ENCODE measurements around the gene ZNF800.

The ZNF800 gene

DNA sequence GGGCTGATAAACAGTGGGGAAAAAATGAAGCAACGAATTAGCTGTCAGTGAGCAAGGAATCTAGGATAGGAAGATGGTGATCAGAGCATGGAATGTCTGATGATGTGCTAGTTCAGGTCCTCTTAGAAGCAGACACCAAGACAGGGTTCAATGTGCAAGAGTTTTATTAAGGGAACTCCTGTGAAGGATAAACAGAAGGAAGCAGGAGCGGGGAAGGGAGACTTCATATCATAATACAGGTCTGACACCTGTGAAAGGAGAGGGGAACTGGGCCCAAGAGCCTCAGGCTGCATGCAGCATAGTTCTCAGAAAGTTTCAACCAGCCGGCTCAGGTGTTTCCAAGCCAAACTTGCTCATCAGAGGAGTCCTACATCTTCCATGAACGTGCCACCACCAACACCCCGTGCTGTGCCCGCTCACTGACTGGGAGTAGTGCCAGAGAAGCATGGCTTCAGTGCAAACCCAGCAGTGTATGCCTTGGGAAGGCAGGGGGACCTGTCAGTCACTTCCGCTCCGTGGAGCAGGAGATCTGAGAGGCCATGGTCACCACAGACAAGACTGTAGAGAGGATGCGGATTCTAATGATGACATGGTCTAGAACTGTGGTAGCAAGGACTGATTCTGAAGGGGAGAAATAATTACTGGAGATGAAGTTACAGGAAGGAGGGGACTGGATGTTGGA lies 45.8 kb downstream of the ZNF800 start:
- DNase-seq: no peak

DNA sequence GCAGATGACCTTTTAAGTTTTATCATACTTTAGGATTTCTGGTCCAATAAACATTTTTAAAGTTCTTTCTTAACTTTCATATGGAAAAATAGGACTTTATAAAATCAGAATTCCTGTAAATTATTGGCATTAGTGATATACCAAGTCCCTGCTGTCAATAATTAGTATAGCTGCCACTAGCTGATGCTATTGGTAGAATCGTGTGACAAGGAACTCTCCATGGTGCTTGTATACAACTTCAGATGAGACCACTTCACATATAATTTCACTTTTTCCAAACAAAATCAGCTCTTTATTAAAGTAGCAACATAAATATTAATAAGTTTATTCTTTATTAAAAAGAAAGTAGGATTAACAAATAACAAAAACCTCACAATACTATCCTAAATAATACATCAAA lies 49.9 kb downstream of the ZNF800 start:
- DNase-seq: no peak

DNA sequence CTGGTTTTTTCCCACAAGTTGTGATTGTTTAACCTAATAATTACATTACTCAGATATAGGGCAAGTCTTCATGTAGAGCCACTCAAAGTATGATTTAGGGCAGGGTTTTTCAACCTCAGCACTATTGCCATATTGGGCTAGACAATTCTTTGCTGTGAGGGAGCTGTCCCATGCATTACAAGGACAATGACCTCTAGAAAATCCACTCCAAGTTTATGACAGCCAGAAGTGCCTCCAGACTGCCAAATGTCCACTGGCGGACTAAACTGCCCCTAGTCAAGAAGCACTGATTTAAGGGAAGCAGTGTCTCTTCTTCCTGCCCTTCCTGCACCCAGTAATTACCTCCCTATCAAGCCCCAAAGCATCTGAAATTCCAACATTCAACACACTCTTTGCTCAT lies 54.4 kb downstream of the ZNF800 start:
- DNase-seq: no peak

DNA sequence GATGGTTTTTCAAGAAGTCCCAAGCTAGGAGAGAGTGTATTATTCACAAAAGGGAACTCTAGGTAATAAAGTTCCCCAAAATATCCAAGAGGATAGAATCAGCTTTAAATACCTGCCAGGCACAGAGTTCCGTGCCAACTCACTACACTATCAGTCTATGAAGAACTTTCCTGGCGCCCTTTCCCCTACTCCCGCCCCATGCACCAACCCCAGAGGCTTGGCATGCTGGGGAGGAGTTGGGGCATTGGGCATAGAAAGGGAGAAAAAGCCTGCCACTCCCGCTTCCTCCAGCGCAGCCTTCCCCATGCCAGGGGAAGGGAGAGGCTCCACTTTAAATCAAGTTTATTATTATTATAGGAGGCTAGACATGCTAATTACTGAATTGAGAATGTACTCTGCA lies 54.9 kb downstream of the ZNF800 start:
- DNase-seq: no peak

GRCh38 chr7:127336458-127336857 lies 56.0 kb downstream of the ZNF800 start:
- no peak for DNase-seq

DNA sequence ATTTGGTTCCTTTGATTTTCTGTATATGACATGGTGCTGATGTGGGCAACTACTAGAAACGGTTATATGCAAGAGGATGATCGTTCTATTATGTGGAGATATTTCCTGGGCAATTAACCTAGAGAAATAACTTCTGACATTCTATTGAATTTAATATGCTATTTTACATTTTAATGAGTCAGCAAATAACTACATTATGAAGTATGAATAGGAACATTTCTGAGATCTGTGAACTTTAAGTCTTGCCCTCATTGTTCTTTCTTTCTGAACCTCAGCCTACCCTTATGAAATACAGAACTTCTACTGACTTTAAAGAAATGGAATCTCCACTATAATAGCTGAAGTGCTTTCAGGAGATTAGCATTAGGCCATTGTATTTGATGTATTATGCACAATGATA lies 59.6 kb downstream of the ZNF800 start:
- DNase-seq: no peak

- no peak for DNase-seq
These were observed 62.4 kb downstream of the ZNF800 start for GRCh38 chr7:127330070-127330469.

DNA sequence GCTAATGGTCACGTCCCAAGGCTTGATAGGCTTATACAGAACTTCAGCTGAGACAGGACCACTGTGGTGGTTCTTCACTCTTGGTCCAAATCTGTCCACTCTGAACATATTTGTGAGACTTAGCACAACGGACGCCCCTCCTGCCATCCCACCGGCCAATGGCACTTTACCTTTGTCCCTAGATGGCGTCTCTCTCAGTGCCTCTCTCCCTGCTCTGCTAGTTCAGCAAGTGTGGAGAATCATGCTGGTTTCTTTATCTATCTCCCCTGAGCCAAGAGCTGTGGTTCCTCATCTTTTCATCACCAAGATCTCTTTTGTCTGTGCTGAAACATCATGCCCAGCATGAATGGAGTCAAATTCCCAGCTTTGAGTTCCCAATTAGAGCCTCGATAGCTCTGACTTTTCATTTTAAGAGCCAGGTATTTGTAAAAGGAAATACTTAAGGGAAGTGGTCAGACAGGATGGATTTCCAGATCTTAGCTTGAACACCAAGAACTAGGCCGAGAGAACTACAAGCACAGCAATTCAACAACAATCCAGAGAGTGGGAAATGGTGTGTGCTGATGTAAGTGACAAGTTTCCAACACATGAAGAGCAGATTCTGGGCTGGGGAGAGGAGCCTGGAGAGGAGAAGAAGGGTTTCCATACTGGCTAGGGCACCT lies 69.5 kb downstream of the ZNF800 start:
- no peak for DNase-seq

DNA sequence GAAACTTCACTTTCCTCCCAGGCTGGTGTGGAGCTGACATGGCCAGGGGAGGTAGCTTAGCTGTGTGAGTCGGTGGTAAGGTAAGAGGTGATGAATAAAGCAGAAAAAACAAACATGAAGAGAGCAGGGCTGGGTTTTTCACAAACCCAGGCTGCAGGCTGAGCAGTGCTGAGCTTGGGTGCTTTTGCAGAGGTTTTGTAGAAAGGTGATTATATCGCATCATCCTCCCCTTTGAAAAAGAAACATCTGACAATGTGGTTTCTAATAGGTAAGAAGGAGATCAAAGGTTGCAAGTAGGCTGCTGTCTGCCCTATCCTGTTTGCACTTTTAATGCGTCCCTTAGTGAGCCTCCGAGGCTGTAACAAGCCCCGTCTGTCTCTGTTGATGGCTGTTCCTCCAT lies 70.2 kb downstream of the ZNF800 start:
- no peak for DNase-seq

GRCh38 chr7:127320974-127321373 lies 71.5 kb downstream of the ZNF800 start:
- DNase-seq: no peak
